Neural crest cell (in vitro differentiated cells): ENCODE results near the gene MRPL53. TPM values are rescaled to one million over a fixed set of nuclear protein-coding genes. Genes with fewer than 3 reads are reported as not detected.
A peak's percentile ranks its signal among the peaks of the same experiment; 100 is the strongest.

ENCODE experiments used
- DNase-seq: peaks from one replicate; pipeline ENCODE4 v3.0.0; 2021; ENCODE audit warnings: low read depth, mixed read lengths, low spot score
- H3K27ac Mint-ChIP-seq: one replicate; pipeline ENCODE4 v1.8.0; 2021; ENCODE audit warnings: mild to moderate bottlenecking, mixed read lengths; ENCODE audit not compliant: unreplicated experiment
- H3K27me3 Mint-ChIP-seq: 2 replicates; pipeline ENCODE4 v1.8.0; 2021; ENCODE audit warnings: low read depth, mild to moderate bottlenecking, mixed read lengths
- H3K36me3 Mint-ChIP-seq: 2 replicates; pipeline ENCODE4 v1.8.0; 2021; ENCODE audit warnings: low read depth, mild to moderate bottlenecking, mixed read lengths
- H3K4me1 Mint-ChIP-seq: 2 replicates; pipeline ENCODE4 v1.8.0; 2021; ENCODE audit warnings: mixed read lengths
- H3K4me3 Mint-ChIP-seq: one replicate; pipeline ENCODE4 v1.8.0; 2021; ENCODE audit warnings: mild to moderate bottlenecking, mixed read lengths
- H3K9me3 Mint-ChIP-seq: 2 replicates; pipeline ENCODE4 v1.8.0; 2021; ENCODE audit warnings: mixed read lengths
- CTCF ChIP-seq: fragments of 200-600 bp; sonication (generic); conservative IDR thresholded peaks from 2 replicates; pipeline ENCODE4 v1.5.0; 2021; ENCODE audit warnings: antibody characterized with exemption, mild to moderate bottlenecking
- total RNA-seq: library from RNA; stranded (reverse); gene quantifications from 2 replicates; pipeline ENCODE4 v1.2.1, GENCODE V29; 2021

Gene MRPL53
- total RNA-seq, 1 donor from 2014 or later: 72.4 TPM

GRCh38 chr2:74441690-74442482, 30.6 kb downstream of the MRPL53 start, which contains the start of gene RTKN:
Gene RTKN, minus strand, starts transcription at chr2:74441937. Its CDS starts 121 bp downstream, at chr2:74441816.
- no peaks in the 10 kb centered on the region for H3K9me3 Mint-ChIP-seq
- TF ChIP-seq CTCF: no peak

GRCh38 chr2:74441170-74441689, 31.2 kb downstream of the MRPL53 start:
- peaks cover 45% of the 10 kb centered on the region for H3K4me1 Mint-ChIP-seq
- H3K9me3 Mint-ChIP-seq: no peaks in the 10 kb centered on the region
- no peak for DNase-seq
- H3K27me3 Mint-ChIP-seq: peaks cover 44% of the 10 kb centered on the region
- peaks cover 4% of the 10 kb centered on the region for H3K36me3 Mint-ChIP-seq
- no peak for TF ChIP-seq CTCF
- H3K27ac Mint-ChIP-seq: peak overlapping the region; percentile 89
- H3K4me3 Mint-ChIP-seq: peak overlapping the region; percentile 94

More at GRCh38 chr2:74441690-74442482, 30.6 kb downstream of the MRPL53 start, which contains the start of gene RTKN:
- H3K4me3 Mint-ChIP-seq: peak within 1 kb of the TSS; percentile 94
- peak within 1 kb of the TSS; percentile 89 for H3K27ac Mint-ChIP-seq
- peaks cover 4% of the 10 kb centered on the region for H3K36me3 Mint-ChIP-seq
- peaks cover 46% of the 10 kb centered on the region for H3K27me3 Mint-ChIP-seq
- peak; percentile 28 for DNase-seq
- peaks cover 41% of the 10 kb centered on the region for H3K4me1 Mint-ChIP-seq

- peak; percentile 85 for DNase-seq
- TF ChIP-seq CTCF: peak; percentile 42
- H3K27me3 Mint-ChIP-seq: peaks cover 42% of the 10 kb centered on the region
- H3K4me1 Mint-ChIP-seq: peaks cover 48% of the 10 kb centered on the region
- peak overlapping the region; percentile 94 for H3K4me3 Mint-ChIP-seq
- no peaks in the 10 kb centered on the region for H3K9me3 Mint-ChIP-seq
- peaks cover 7% of the 10 kb centered on the region for H3K36me3 Mint-ChIP-seq
- H3K27ac Mint-ChIP-seq: peak overlapping the region; percentile 98
These were observed 31.9 kb downstream of the MRPL53 start for GRCh38 chr2:74440378-74441169.

GRCh38 chr2:74439803-74440377, 32.6 kb downstream of the MRPL53 start:
- no peak for TF ChIP-seq CTCF
- Mint-ChIP-seq H3K9me3 (no peaks in the 10 kb centered on the region), H3K36me3 (peaks cover 9% of the 10 kb centered on the region), H3K27ac (peak overlapping the region; percentile 98), H3K4me1 (peaks cover 50% of the 10 kb centered on the region), H3K27me3 (peaks cover 37% of the 10 kb centered on the region), H3K4me3 (peak overlapping the region; percentile 94)
- peak; percentile 59 for DNase-seq

- no peak for DNase-seq
- Mint-ChIP-seq H3K27me3 (peaks cover 32% of the 10 kb centered on the region), H3K4me3 (peak overlapping the region; percentile 94), H3K27ac (peak overlapping the region; percentile 76), H3K36me3 (peaks cover 9% of the 10 kb centered on the region), H3K9me3 (no peaks in the 10 kb centered on the region), H3K4me1 (peaks cover 50% of the 10 kb centered on the region)
- TF ChIP-seq CTCF: no peak
These were observed 33.1 kb downstream of the MRPL53 start for GRCh38 chr2:74439373-74439772.
